GM10266 (cell line): Measurements from ENCODE around the gene BAIAP2L1.

Experiments used
- DNase-seq: peaks from one replicate; pipeline ENCODE4 v3.0.0; 2012; ENCODE audit errors: extremely low spot score
- CTCF ChIP-seq: IDR thresholded peaks from 2 replicates; pipeline ENCODE4 v1.5.1; 2012; ENCODE audit warnings: mild to moderate bottlenecking, low read depth; ENCODE audit not compliant: control insufficient read depth, insufficient read depth; ENCODE audit errors: missing control alignments

The BAIAP2L1 gene

GRCh38 chr7:98283127-98283886 is 117.6 kb downstream of the BAIAP2L1 start:
- TF ChIP-seq CTCF, result no peak
- peak; percentile 14 for DNase-seq

DNA sequence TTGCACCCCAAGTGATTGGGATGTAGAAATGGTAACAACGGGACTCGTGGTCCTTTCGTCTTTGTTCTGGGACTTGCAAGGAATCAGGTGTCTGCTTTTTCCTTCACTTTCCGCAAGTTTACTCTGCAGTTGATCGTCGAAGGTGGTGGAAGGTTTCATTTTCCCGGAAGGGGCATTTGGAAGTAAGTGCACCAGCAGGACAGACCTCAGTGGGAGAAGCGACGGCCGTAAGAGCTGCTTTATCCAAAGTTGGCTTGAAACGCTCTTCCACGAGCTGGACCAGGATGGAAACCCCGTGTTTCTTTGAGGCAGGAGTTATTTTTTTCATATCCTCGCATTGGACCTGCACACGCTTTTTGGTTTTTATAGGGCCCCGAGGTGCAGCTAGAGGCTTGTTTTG is 118.2 kb downstream of the BAIAP2L1 start:
- DNase-seq, result no peak
- TF ChIP-seq CTCF, result no peak

DNA sequence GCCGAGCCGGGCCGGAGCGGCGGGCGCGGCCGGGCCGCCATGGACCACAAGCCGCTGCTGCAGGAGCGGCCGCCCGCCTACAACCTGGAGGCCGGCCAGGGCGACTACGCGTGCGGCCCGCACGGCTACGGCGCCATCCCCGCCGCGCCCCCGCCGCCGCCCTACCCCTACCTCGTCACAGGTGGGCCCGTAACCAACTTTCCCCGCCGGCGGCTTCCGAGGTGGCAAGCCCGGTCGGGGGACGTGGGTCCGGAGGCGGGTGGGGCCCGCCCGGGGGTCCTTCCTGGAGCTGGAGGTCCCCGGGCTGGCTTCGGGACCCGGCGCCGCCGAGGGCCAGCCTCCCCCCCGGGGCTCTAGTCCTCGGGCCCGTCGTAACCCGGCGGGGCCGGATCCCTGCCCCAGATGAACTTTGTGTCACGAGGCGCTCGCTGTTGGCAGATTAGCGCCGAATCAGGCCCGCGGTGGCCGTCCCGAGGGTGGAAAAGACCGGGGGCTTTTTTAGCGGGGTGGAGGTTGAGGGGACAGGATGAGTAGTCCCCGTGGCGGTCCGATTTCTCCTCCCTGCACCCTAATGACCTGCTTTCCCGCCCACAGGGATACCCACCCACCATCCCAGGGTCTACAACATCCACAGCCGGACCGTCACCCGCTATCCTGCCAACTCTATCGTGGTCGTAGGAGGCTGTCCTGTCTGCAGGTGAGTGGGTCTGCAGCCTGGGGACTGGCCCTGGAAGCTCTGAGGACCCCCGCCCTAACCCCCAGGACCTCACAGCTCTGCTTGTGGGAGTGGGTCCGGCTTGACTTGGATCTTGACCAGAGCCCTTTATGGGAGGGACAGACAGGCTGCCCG is 118.9 kb downstream of the BAIAP2L1 start:
- no peak for TF ChIP-seq CTCF
- peak; percentile 51 for DNase-seq

GRCh38 chr7:98280791-98281756 is 119.8 kb downstream of the BAIAP2L1 start, which contains the start of gene BRI3:
BRI3 (plus strand) TSS chr7:98281686; CDS start chr7:98281796, 110 bp downstream.
- DNase-seq, result peak; percentile 99
- TF ChIP-seq CTCF, result no peak

GRCh38 chr7:98280296-98280695 is 120.6 kb downstream of the BAIAP2L1 start:
- no peak for TF ChIP-seq CTCF
- no peak for DNase-seq

- no peak for DNase-seq
- TF ChIP-seq CTCF, result no peak
These were observed 122.0 kb downstream of the BAIAP2L1 start for GRCh38 chr7:98278936-98279335.
